Measurements from ENCODE around the gene PACSIN2.
A peak's percentile ranks its signal among the peaks of the same experiment; 100 is the strongest.

The PACSIN2 gene

GRCh38 chr22:42844756-42845155 lies 170.2 kb downstream of the PACSIN2 start:
- no peak overlapping the region for H3K27ac ChIP-seq
- DNase-seq (ENCODE audit: low spot score) = peak; percentile 41
- ChIA-PET POLR2A (ENCODE audit: low non-redundant PET) (interaction anchor here (0.6 kb wide), 1 partner anchor 26 kb away, joined by 3 read pairs; no protein-coding TSS in a partner anchor), CTCF (interaction anchor here (0.6 kb wide), 1 partner anchor 20 kb away, joined by 6 read pairs; no protein-coding TSS in a partner anchor)
- no peak for TF ChIP-seq CTCF (conservative IDR thresholded peaks at IDR 0.05; ENCODE audit: low read depth)

- no peak for DNase-seq (ENCODE audit: low spot score)
- no peak for TF ChIP-seq CTCF (conservative IDR thresholded peaks at IDR 0.05; ENCODE audit: low read depth)
- POLR2A ChIA-PET (ENCODE audit: low non-redundant PET) = no interaction called here
- H3K27ac ChIP-seq = no peak overlapping the region
- CTCF ChIA-PET = interaction anchor here (0.7 kb wide), 1 partner anchor 61 kb away, joined by 3 read pairs; no protein-coding TSS in a partner anchor
These were observed 172.1 kb downstream of the PACSIN2 start for GRCh38 chr22:42842658-42843370.

- ChIA-PET CTCF (interaction anchor here (0.6 kb wide), 1 partner anchor 168 kb away, joined by 4 read pairs; no protein-coding TSS in a partner anchor), POLR2A (ENCODE audit: low non-redundant PET) (no interaction called here)
- no peak for TF ChIP-seq CTCF (conservative IDR thresholded peaks at IDR 0.05; ENCODE audit: low read depth)
- peak; percentile 15 for DNase-seq (ENCODE audit: low spot score)
- no peak overlapping the region for H3K27ac ChIP-seq
These were observed 173.5 kb downstream of the PACSIN2 start for GRCh38 chr22:42841444-42841843.

- no peak for DNase-seq (ENCODE audit: low spot score)
- no peak overlapping the region for H3K27ac ChIP-seq
- TF ChIP-seq CTCF (conservative IDR thresholded peaks at IDR 0.05; ENCODE audit: low read depth) = no peak
- ChIA-PET CTCF (no interaction called here), POLR2A (ENCODE audit: low non-redundant PET) (no interaction called here)
These were observed 177.4 kb downstream of the PACSIN2 start for GRCh38 chr22:42837556-42837955.

GRCh38 chr22:42836026-42836425 lies 178.9 kb downstream of the PACSIN2 start:
- H3K27ac ChIP-seq = no peak overlapping the region
- TF ChIP-seq CTCF (conservative IDR thresholded peaks at IDR 0.05; ENCODE audit: low read depth) = no peak
- ChIA-PET CTCF (no interaction called here), POLR2A (ENCODE audit: low non-redundant PET) (no interaction called here)
- DNase-seq (ENCODE audit: low spot score) = no peak

GRCh38 chr22:42834177-42834949 lies 180.6 kb downstream of the PACSIN2 start:
- ChIA-PET POLR2A (ENCODE audit: low non-redundant PET) (no interaction called here), CTCF (no interaction called here)
- H3K27ac ChIP-seq = no peak overlapping the region
- no peak for TF ChIP-seq CTCF (conservative IDR thresholded peaks at IDR 0.05; ENCODE audit: low read depth)
- DNase-seq (ENCODE audit: low spot score) = no peak

Data from RWPE1 (cell line).